Measurements from ENCODE around the gene OGA. TPM values are rescaled to one million over a fixed set of nuclear protein-coding genes. Genes with fewer than 3 reads are reported as not detected.

Gene OGA
- total RNA-seq, 1 donor from 2014 or later = 99.5 TPM

DNA sequence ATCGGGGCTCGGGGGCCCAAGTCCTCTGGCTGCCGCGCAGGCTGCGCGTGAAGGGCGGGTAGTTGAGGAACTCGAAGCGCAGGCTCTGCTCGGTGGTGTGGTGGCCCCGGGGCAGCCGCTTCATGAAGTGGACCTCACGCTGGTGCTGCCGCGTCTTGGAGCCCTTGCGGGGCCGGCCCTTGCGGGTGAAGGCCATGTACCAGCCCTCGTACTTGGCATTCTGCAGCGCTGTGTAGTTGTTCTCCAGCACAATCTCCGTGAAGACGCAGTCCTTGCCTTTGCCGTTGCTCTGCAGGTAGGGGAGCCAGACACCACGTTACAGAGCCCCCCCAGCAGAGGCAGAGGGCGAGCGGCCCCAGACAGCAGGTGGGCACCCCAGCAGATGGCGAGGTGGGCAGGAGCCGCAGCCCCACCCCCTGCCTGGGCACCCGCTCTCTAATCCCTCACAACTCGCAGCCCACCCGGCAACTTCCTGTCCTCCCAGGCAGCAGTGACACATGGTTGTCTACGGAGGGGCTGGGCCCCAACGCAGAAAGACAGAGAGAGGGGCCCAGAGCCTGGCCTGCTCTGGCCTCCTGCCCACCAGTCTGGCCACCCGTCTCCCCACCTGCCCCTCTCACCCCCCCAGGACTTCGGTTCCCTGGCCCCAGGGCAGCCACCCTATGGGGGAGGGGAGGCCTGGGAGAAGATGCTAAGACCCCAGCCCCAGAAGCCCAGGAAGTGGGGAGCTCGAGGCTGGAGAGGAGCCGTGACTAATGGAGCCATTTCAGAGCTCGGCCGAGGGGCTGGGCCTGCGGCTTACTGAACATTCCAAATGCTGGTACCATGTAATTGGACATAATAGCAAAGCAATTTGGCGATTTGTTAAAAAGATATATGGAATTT lies 47.7 kb downstream of the OGA start:
- H3K9me3 Mint-ChIP-seq = no peaks in the 10 kb centered on the region
- peaks cover 14% of the 10 kb centered on the region for H3K4me1 Mint-ChIP-seq (ENCODE audit: unreplicated experiment)
- H3K36me3 Mint-ChIP-seq = no peaks in the 10 kb centered on the region
- no peak overlapping the region for H3K4me3 Mint-ChIP-seq
- peaks cover 86% of the 10 kb centered on the region for H3K27me3 Mint-ChIP-seq
- no peak for DNase-seq (ENCODE audit: extremely low spot score, unreplicated experiment)
- TF ChIP-seq, protein P1, sequence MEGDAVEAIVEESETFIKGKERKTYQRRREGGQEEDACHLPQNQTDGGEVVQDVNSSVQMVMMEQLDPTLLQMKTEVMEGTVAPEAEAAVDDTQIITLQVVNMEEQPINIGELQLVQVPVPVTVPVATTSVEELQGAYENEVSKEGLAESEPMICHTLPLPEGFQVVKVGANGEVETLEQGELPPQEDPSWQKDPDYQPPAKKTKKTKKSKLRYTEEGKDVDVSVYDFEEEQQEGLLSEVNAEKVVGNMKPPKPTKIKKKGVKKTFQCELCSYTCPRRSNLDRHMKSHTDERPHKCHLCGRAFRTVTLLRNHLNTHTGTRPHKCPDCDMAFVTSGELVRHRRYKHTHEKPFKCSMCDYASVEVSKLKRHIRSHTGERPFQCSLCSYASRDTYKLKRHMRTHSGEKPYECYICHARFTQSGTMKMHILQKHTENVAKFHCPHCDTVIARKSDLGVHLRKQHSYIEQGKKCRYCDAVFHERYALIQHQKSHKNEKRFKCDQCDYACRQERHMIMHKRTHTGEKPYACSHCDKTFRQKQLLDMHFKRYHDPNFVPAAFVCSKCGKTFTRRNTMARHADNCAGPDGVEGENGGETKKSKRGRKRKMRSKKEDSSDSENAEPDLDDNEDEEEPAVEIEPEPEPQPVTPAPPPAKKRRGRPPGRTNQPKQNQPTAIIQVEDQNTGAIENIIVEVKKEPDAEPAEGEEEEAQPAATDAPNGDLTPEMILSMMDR (conservative IDR thresholded peaks at IDR 0.05) = no peak
- H3K27ac Mint-ChIP-seq = no peak overlapping the region

DNA sequence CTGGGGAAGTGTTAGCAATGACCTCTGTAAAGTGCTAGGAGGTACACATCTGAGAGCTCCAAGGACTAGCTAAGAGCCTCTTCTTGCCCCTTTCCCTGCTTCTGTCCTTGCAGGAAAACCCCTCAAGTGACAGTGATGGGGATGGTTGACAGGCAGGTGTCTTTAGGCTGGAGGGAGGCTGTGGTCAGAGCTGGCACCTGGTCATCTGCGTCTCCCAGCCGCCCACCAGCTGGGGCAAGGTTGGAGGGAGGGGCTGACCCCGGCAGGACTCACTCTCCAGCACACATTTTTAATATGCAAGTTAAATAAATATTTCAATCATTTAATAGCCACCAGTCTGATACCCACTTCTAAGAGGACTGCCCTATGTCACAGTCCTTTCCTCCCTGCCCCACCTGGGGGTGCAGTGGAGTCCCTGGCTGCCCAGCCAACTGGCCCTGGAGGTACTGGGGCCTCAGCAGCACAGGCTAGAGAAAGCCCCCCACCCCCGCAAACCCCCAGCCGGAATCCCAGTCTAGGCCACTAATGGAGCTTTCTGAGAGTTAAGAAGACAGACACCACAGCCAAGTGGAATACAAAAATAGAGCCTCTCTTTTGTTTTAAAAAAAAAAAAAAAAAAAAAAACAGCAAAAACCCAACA lies 48.6 kb downstream of the OGA start:
- TF ChIP-seq, protein P1 (conservative IDR thresholded peaks at IDR 0.05) = no peak
- Mint-ChIP-seq H3K27me3 (peaks cover 88% of the 10 kb centered on the region), H3K36me3 (no peaks in the 10 kb centered on the region), H3K27ac (no peak overlapping the region), H3K4me3 (no peak overlapping the region), H3K9me3 (no peaks in the 10 kb centered on the region), H3K4me1 (ENCODE audit: unreplicated experiment) (peaks cover 14% of the 10 kb centered on the region)
- DNase-seq (ENCODE audit: extremely low spot score, unreplicated experiment) = no peak

DNA sequence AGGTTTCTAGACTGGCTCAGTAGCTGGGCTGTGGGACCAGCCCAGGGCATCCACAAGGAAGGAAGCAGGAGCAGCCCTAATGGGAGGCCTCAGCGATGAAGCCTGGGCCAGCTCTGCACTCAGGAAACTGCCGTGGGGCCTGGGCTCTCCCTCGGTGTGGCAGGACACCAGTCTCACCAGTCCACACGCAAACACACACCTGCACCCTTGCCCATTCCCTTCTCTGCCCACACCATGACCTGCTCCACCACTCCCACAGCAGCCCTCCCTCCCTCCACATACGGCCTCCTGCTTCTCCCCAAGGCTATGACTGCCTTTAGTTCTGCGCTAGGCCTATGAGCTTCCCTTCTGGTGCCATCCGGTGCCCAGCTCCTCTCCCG lies 49.5 kb downstream of the OGA start:
- Mint-ChIP-seq H3K9me3 (no peaks in the 10 kb centered on the region), H3K27ac (no peak overlapping the region), H3K4me3 (no peak overlapping the region), H3K4me1 (ENCODE audit: unreplicated experiment) (peaks cover 9% of the 10 kb centered on the region), H3K36me3 (no peaks in the 10 kb centered on the region), H3K27me3 (peaks cover 84% of the 10 kb centered on the region)
- TF ChIP-seq, protein P1 (conservative IDR thresholded peaks at IDR 0.05) = no peak
- no peak for DNase-seq (ENCODE audit: extremely low spot score, unreplicated experiment)

DNA sequence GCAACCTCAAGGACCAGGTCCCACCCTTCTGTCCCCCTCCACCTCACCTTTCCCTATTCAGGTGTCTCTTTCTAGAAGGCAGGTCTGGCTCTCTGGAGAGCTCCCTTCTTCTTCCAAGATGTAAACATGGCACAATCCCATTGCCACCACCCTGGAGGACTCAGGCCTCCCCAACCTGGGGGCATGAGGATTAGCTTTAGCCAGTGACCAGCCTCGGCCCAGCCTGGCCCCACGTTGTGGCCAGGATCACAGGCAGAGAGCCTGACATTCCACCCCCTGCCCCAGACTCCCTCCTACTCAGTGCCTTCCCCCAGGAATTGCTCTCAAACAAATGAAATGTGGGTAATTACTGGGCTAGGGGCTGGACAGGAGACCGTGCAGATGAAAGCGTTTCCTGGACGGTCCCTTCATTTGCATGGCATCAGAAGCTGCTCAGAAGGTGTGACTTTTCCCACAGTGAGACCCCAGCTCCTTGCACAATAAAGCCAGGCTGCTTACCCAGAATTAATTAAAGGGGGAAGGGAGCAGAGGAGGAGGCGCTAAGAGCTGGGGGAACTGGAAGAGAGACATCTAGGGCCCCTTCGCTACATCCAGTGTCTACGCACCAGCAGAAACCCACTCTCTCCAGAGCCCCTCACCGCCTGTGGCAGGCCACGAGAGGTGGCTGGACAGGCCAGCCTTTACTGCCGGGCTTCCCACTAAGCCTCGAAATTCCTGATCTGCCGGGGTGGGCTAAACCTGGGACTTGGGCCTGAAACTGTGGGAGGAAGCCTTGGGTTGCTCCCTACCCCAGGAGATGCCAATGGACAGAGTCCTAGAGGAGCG lies 50.1 kb downstream of the OGA start:
- H3K4me1 Mint-ChIP-seq (ENCODE audit: unreplicated experiment) = peaks cover 3% of the 10 kb centered on the region
- DNase-seq (ENCODE audit: extremely low spot score, unreplicated experiment) = no peak
- H3K9me3 Mint-ChIP-seq = no peaks in the 10 kb centered on the region
- H3K27me3 Mint-ChIP-seq = peaks cover 80% of the 10 kb centered on the region
- no peak overlapping the region for H3K27ac Mint-ChIP-seq
- H3K4me3 Mint-ChIP-seq = no peak overlapping the region
- TF ChIP-seq, protein P1 (conservative IDR thresholded peaks at IDR 0.05) = no peak
- no peaks in the 10 kb centered on the region for H3K36me3 Mint-ChIP-seq

DNA sequence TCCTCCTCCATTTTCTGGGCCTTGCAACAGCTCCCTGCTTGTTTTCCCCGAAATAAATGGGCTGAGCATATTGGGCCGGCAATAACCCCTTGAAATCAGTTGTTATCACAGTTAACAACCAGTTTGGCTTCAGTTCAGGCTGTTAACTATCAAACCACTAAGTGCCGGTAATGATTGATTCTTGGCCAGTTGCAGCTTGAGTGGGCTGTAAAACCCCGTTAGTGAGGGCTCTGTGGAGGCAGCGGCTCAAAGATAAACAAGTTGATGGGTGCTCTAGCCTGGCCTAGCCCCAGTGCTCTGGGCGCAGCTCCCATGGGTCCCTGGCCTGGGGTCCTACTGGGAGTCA lies 50.7 kb downstream of the OGA start:
- H3K27ac Mint-ChIP-seq = no peak overlapping the region

More for the DNA sequence above, 50.7 kb downstream of the OGA start:
- Mint-ChIP-seq H3K4me1 (ENCODE audit: unreplicated experiment) (no peaks in the 10 kb centered on the region), H3K36me3 (no peaks in the 10 kb centered on the region), H3K4me3 (no peak overlapping the region), H3K9me3 (no peaks in the 10 kb centered on the region), H3K27me3 (peaks cover 75% of the 10 kb centered on the region)
- DNase-seq (ENCODE audit: extremely low spot score, unreplicated experiment) = no peak
- TF ChIP-seq, protein P1 (conservative IDR thresholded peaks at IDR 0.05) = no peak

Data from type B pancreatic cell (in vitro differentiated cells).